ENCODE measurements around the gene OTUB2. TPM values are rescaled to one million over a fixed set of nuclear protein-coding genes. Genes with fewer than 3 reads are reported as not detected.

The OTUB2 gene
- total and polyA plus RNA-seq, 2 of the 8 experiments (the other 6 are each of a cell fraction or from before 2014, with no cell fraction given): 2.2 to 4.2 TPM

DNA sequence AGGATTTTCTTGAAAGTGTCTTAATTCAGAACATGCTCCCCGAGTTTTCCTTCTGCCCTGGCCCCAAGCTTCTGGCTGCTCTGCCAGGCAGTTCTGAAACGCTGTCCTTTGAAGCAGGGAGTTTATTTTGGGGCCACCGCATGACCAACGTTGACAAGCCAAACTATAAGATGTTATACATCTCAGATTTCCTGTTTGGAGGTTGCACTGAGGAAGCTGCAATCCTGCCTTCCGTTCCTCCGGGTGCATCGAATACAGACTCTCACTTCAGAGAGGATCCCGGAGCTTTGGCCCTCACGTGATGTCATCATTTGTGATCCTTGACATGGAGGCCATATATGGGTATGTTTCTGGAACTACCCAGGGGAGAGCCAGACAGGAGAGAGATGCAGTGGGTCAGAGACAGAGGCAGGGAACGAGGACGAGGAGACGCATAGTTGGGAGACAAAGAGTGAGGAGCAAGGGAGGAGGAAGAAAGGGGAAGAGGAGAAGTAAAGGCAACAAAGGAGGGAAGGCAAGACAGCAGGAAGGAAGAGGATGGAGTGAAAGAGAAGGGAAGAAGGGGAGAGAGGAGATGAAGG is 49.6 kb upstream of the OTUB2 start, which contains the start of gene ASB2 (continued):
- TF ChIP-seq, protein P1, sequence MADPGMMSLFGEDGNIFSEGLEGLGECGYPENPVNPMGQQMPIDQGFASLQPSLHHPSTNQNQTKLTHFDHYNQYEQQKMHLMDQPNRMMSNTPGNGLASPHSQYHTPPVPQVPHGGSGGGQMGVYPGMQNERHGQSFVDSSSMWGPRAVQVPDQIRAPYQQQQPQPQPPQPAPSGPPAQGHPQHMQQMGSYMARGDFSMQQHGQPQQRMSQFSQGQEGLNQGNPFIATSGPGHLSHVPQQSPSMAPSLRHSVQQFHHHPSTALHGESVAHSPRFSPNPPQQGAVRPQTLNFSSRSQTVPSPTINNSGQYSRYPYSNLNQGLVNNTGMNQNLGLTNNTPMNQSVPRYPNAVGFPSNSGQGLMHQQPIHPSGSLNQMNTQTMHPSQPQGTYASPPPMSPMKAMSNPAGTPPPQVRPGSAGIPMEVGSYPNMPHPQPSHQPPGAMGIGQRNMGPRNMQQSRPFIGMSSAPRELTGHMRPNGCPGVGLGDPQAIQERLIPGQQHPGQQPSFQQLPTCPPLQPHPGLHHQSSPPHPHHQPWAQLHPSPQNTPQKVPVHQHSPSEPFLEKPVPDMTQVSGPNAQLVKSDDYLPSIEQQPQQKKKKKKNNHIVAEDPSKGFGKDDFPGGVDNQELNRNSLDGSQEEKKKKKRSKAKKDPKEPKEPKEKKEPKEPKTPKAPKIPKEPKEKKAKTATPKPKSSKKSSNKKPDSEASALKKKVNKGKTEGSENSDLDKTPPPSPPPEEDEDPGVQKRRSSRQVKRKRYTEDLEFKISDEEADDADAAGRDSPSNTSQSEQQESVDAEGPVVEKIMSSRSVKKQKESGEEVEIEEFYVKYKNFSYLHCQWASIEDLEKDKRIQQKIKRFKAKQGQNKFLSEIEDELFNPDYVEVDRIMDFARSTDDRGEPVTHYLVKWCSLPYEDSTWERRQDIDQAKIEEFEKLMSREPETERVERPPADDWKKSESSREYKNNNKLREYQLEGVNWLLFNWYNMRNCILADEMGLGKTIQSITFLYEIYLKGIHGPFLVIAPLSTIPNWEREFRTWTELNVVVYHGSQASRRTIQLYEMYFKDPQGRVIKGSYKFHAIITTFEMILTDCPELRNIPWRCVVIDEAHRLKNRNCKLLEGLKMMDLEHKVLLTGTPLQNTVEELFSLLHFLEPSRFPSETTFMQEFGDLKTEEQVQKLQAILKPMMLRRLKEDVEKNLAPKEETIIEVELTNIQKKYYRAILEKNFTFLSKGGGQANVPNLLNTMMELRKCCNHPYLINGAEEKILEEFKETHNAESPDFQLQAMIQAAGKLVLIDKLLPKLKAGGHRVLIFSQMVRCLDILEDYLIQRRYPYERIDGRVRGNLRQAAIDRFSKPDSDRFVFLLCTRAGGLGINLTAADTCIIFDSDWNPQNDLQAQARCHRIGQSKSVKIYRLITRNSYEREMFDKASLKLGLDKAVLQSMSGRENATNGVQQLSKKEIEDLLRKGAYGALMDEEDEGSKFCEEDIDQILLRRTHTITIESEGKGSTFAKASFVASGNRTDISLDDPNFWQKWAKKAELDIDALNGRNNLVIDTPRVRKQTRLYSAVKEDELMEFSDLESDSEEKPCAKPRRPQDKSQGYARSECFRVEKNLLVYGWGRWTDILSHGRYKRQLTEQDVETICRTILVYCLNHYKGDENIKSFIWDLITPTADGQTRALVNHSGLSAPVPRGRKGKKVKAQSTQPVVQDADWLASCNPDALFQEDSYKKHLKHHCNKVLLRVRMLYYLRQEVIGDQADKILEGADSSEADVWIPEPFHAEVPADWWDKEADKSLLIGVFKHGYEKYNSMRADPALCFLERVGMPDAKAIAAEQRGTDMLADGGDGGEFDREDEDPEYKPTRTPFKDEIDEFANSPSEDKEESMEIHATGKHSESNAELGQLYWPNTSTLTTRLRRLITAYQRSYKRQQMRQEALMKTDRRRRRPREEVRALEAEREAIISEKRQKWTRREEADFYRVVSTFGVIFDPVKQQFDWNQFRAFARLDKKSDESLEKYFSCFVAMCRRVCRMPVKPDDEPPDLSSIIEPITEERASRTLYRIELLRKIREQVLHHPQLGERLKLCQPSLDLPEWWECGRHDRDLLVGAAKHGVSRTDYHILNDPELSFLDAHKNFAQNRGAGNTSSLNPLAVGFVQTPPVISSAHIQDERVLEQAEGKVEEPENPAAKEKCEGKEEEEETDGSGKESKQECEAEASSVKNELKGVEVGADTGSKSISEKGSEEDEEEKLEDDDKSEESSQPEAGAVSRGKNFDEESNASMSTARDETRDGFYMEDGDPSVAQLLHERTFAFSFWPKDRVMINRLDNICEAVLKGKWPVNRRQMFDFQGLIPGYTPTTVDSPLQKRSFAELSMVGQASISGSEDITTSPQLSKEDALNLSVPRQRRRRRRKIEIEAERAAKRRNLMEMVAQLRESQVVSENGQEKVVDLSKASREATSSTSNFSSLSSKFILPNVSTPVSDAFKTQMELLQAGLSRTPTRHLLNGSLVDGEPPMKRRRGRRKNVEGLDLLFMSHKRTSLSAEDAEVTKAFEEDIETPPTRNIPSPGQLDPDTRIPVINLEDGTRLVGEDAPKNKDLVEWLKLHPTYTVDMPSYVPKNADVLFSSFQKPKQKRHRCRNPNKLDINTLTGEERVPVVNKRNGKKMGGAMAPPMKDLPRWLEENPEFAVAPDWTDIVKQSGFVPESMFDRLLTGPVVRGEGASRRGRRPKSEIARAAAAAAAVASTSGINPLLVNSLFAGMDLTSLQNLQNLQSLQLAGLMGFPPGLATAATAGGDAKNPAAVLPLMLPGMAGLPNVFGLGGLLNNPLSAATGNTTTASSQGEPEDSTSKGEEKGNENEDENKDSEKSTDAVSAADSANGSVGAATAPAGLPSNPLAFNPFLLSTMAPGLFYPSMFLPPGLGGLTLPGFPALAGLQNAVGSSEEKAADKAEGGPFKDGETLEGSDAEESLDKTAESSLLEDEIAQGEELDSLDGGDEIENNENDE (IDR thresholded peaks at IDR 0.05; ENCODE audit: insufficient replicate concordance, low read length): no peak
- peak; percentile 80 for TF ChIP-seq SRF (IDR thresholded peaks at IDR 0.05; ENCODE audit: low read depth, low read length)

Measured in H1 (cell line).